CD14-positive monocyte (primary cell): Measurements from ENCODE around the gene CACNA1C. TPM values are rescaled to one million over a fixed set of nuclear protein-coding genes. Genes with fewer than 3 reads are reported as not detected.

Source experiments
- DNase-seq, 3 donors: peaks; one replicate each; pipeline ENCODE4 v3.0.0-alpha.2; 2011 to 2022
- H2AFZ ChIP-seq: 2 replicates; pipeline ENCODE4 v1.6.0; 2012; ENCODE audit warnings: mild to moderate bottlenecking, low read depth, low read length, inconsistent platforms; ENCODE audit not compliant: insufficient read depth, poor library complexity, severe bottlenecking
- H3K27ac ChIP-seq, 2 donors: 1 replicate in 1 of 2; 2 replicates in 1 of 2; pipeline ENCODE4 v1.5.1; 2012 to 2013; ENCODE audit warnings: low read length in 2 of 2, control low read depth in 1 of 2, inconsistent platforms in 1 of 2, low read depth in 1 of 2, mild to moderate bottlenecking in 1 of 2
- H3K27me3 ChIP-seq, 2 donors: one replicate each; pipeline versions ENCODE4 v1.6.0 to v1.6.1; 2011 to 2013; ENCODE audit warnings: low read length in 2 of 2; ENCODE audit not compliant: control insufficient read depth in 2 of 2, insufficient read depth in 2 of 2
- H3K36me3 ChIP-seq, 2 donors: replicated peaks in 1 of 2; 1 replicate in 1 of 2; 2 replicates in 1 of 2; pipeline versions ENCODE4 v1.5.1 to v1.6.1; 2012 to 2013; ENCODE audit warnings: low read length in 2 of 2, control low read depth in 1 of 2, inconsistent platforms in 1 of 2, mild to moderate bottlenecking in 1 of 2; ENCODE audit not compliant: insufficient read depth in 2 of 2, control insufficient read depth in 1 of 2
- H3K4me1 ChIP-seq, 2 donors: 1 replicate in 1 of 2; 2 replicates in 1 of 2; pipeline versions ENCODE4 v1.5.1 to v1.6.1; 2012 to 2013; ENCODE audit warnings: low read length in 2 of 2, control low read depth in 1 of 2, inconsistent platforms in 1 of 2, mild to moderate bottlenecking in 1 of 2, moderate library complexity in 1 of 2; ENCODE audit not compliant: insufficient read depth in 2 of 2, control insufficient read depth in 1 of 2
- H3K4me2 ChIP-seq: replicated peaks from 2 replicates; pipeline ENCODE3; 2012; ENCODE audit warnings: low read length, moderate library complexity, mild to moderate bottlenecking; ENCODE audit not compliant: poor library complexity, severe bottlenecking; ENCODE audit errors: extremely low read depth
- H3K4me3 ChIP-seq, 3 experiments: fragments of 200-600 bp in 1 of 3; sonication (generic) in 1 of 3; replicated peaks in 1 of 3; 1 replicate in 2 of 3; 2 replicates in 1 of 3; pipeline ENCODE4 v1.5.1; 2011 to 2013; ENCODE audit warnings: low read length in 3 of 3, mild to moderate bottlenecking in 3 of 3, control low read depth in 2 of 3, low read depth in 2 of 3, inconsistent platforms in 1 of 3, moderate library complexity in 1 of 3
- H3K79me2 ChIP-seq: 2 replicates; pipeline ENCODE4 v1.6.0; 2012; ENCODE audit warnings: mild to moderate bottlenecking, control low read depth, inconsistent platforms, low read length, moderate library complexity; ENCODE audit not compliant: insufficient read depth
- H3K9ac ChIP-seq: 2 replicates; pipeline ENCODE4 v1.6.0; 2017; ENCODE audit warnings: low read length, mild to moderate bottlenecking; ENCODE audit not compliant: insufficient read depth, poor library complexity, severe bottlenecking
- H3K9me3 ChIP-seq, 2 donors: replicated peaks in 1 of 2; 1 replicate in 1 of 2; 2 replicates in 1 of 2; pipeline versions ENCODE4 v1.5.1 to v1.6.1; 2012 to 2013; ENCODE audit warnings: low read length in 2 of 2, control low read depth in 1 of 2; ENCODE audit not compliant: control insufficient read depth in 1 of 2, insufficient read depth in 1 of 2
- H4K20me1 ChIP-seq: 2 replicates; pipeline ENCODE4 v1.6.0; 2012; ENCODE audit warnings: mild to moderate bottlenecking, low read length, control low read depth, moderate library complexity; ENCODE audit not compliant: insufficient read depth
- H3K27ac Mint-ChIP-seq, 7 donors: one replicate each; pipeline ENCODE4 v1.8.0; 2020; ENCODE audit warnings: mild to moderate bottlenecking in 7 of 7, mixed read lengths in 7 of 7, moderate library complexity in 6 of 7, inconsistent platforms in 2 of 7
- H3K27me3 Mint-ChIP-seq, 3 donors: one replicate each; pipeline ENCODE4 v1.8.0; 2021 to 2022; ENCODE audit warnings: low read depth in 3 of 3, mild to moderate bottlenecking in 3 of 3, mixed read lengths in 3 of 3, moderate library complexity in 3 of 3, inconsistent platforms in 1 of 3
- H3K36me3 Mint-ChIP-seq, 2 donors: one replicate each; pipeline ENCODE4 v1.8.0; 2020; ENCODE audit warnings: mixed read lengths in 2 of 2, inconsistent platforms in 1 of 2, mild to moderate bottlenecking in 1 of 2
- H3K4me1 Mint-ChIP-seq: one replicate; pipeline ENCODE4 v1.8.0; 2020; ENCODE audit warnings: mild to moderate bottlenecking, mixed read lengths
- H3K4me3 Mint-ChIP-seq, 2 donors: one replicate each; pipeline ENCODE4 v1.8.0; 2020; ENCODE audit warnings: mild to moderate bottlenecking in 2 of 2, mixed read lengths in 2 of 2, moderate library complexity in 1 of 2
- H3K9me3 Mint-ChIP-seq, 7 donors: one replicate each; pipeline ENCODE4 v1.8.0; 2020 to 2022; ENCODE audit warnings: mixed read lengths in 7 of 7, mild to moderate bottlenecking in 6 of 7, moderate library complexity in 6 of 7, inconsistent platforms in 2 of 7
- CTCF ChIP-seq: fragments of 200-600 bp; IDR thresholded peaks from one replicate; pipeline ENCODE4 v1.8.0; 2022; ENCODE audit warnings: antibody characterized with exemption, mild to moderate bottlenecking
- WGBS: methylation state at CpG from one replicate; pipeline ENCODE4 v1.1.5; 2013; ENCODE audit warnings: missing lambda C conversion rate; ENCODE audit not compliant: insufficient coverage; 5-methylcytosine and 5-hydroxymethylcytosine counted together
- intact Hi-C, 2 donors: fragments of 100-400 bp; cut with micrococcal nuclease; formaldehyde crosslinking; loops; one replicate each; pipeline versions ENCODE4 v1.15.0 to v1.15.1; 2023
- polyA plus RNA-seq, 3 donors: library from polyadenylated mRNA; depleted of rRNA in 1 of 3; unstranded in 2 of 3; stranded (reverse) in 1 of 3; fragments of 300-500 nt in 2 of 3; fragments of >200 nt in 1 of 3; fragmentation: Illumina TruSeq in 2 of 3; gene quantifications; 1 replicate in 2 of 3; 2 replicates in 1 of 3; pipeline ENCODE4 v1.2.3, GENCODE V29; 2012 to 2021

The CACNA1C gene
- polyA plus RNA-seq, 3 donors = not detected

GRCh38 chr12:2173971-2174370, 121.2 kb downstream of the CACNA1C start:
- no peak overlapping the region for H3K9ac ChIP-seq
- no peaks in the 10 kb centered on the region for H4K20me1 ChIP-seq
- H3K9me3 ChIP-seq = no peaks in the 10 kb centered on the region
- DNase-seq = peak in 1 of 3 donors; percentile 10
- H3K4me2 ChIP-seq = no peak overlapping the region
- no peaks in the 10 kb centered on the region for H3K79me2 ChIP-seq
- peaks cover 5% of the 10 kb centered on the region for H3K4me1 Mint-ChIP-seq
- no peak overlapping the region for H2AFZ ChIP-seq
- peaks cover 0 to 9% (median 2%) of the 10 kb centered on the region in 3 donors for H3K27me3 Mint-ChIP-seq
- TF ChIP-seq CTCF = no peak
- 0% methylated on average over 1 of the region's 4 CpGs for WGBS
- H3K36me3 ChIP-seq = no peaks in the 10 kb centered on the region
- intact Hi-C loops = no loop called here
- H3K4me1 ChIP-seq = no peaks in the 10 kb centered on the region
- no peak overlapping the region for H3K4me3 ChIP-seq
- no peak overlapping the region for H3K27ac ChIP-seq
- H3K27me3 ChIP-seq = no peaks in the 10 kb centered on the region
- no peaks in the 10 kb centered on the region for H3K9me3 Mint-ChIP-seq
- peak overlapping the region in 2 of 7 donors; percentile 7 to 34 for H3K27ac Mint-ChIP-seq
- no peaks in the 10 kb centered on the region for H3K36me3 Mint-ChIP-seq
- H3K4me3 Mint-ChIP-seq = no peak overlapping the region

- no peak for DNase-seq
- Histone ChIP-seq H3K4me3 (no peak overlapping the region), H3K36me3 (no peaks in the 10 kb centered on the region), H4K20me1 (no peaks in the 10 kb centered on the region), H3K79me2 (no peaks in the 10 kb centered on the region), H3K27ac (no peak overlapping the region), H3K9ac (no peak overlapping the region), H3K9me3 (no peaks in the 10 kb centered on the region), H3K4me2 (no peak overlapping the region), H3K4me1 (no peaks in the 10 kb centered on the region), H2AFZ (no peak overlapping the region), H3K27me3 (no peaks in the 10 kb centered on the region)
- no peak for TF ChIP-seq CTCF
- no peak overlapping the region for H3K4me3 Mint-ChIP-seq
- WGBS = 100% methylated on average over 2 of the region's 6 CpGs
- intact Hi-C loops = no loop called here
- H3K9me3 Mint-ChIP-seq = no peaks in the 10 kb centered on the region
- no peaks in the 10 kb centered on the region for H3K36me3 Mint-ChIP-seq
- peaks cover 5% of the 10 kb centered on the region for H3K4me1 Mint-ChIP-seq
- no peak overlapping the region for H3K27ac Mint-ChIP-seq
- H3K27me3 Mint-ChIP-seq = peaks cover 0 to 11% (median 3%) of the 10 kb centered on the region in 3 donors
Observed at GRCh38 chr12:2177003-2177402, 124.2 kb downstream of the CACNA1C start.
